ENCODE results near the gene C9orf50.
A peak's percentile ranks its signal among the peaks of the same experiment; 100 is the strongest.
"Not testable (repeated sequence)": the region's sequence is repeated elsewhere in the genome, so short reads cannot be mapped to it uniquely, and the experiment has no call there.

The C9orf50 gene

GRCh38 chr9:129647635-129648034 is 26.7 kb upstream of the C9orf50 start:
- no peak for DNase-seq

GRCh38 chr9:129646654-129647053 is 25.8 kb upstream of the C9orf50 start:
- no peak for DNase-seq

GRCh38 chr9:129646252-129646651 is 25.4 kb upstream of the C9orf50 start:
- no peak for DNase-seq

GRCh38 chr9:129644902-129645301 is 24.0 kb upstream of the C9orf50 start:
- DNase-seq, result no peak

- DNase-seq, result no peak
Observed at GRCh38 chr9:129644365-129644764, 23.5 kb upstream of the C9orf50 start.

- no peak for DNase-seq
Observed at GRCh38 chr9:129643706-129644105, 22.8 kb upstream of the C9orf50 start.

- peak; percentile 20 for DNase-seq
Observed at GRCh38 chr9:129641750-129642585, 21.1 kb upstream of the C9orf50 start, which contains the start of gene ASB6. Gene ASB6, minus strand, starts transcription at chr9:129642151. Its CDS starts 152 bp downstream, at chr9:129641999.

- no peak for DNase-seq
Observed at GRCh38 chr9:129640871-129641749, 20.2 kb upstream of the C9orf50 start.

- DNase-seq, result no peak
Observed at GRCh38 chr9:129640086-129640870, 19.4 kb upstream of the C9orf50 start.

GRCh38 chr9:129639756-129640085 is 18.8 kb upstream of the C9orf50 start:
- DNase-seq, result no peak

- DNase-seq, result no peak
Observed at GRCh38 chr9:129639034-129639630, 18.2 kb upstream of the C9orf50 start.

GRCh38 chr9:129637673-129638439 is 17.0 kb upstream of the C9orf50 start:
- DNase-seq, result no peak

GRCh38 chr9:129637102-129637501 is 16.2 kb upstream of the C9orf50 start:
- no peak for DNase-seq

- not testable (repeated sequence) for DNase-seq
Observed at GRCh38 chr9:129636343-129636742, 15.4 kb upstream of the C9orf50 start.

- DNase-seq, result no peak
Observed at GRCh38 chr9:129635099-129636065, 14.5 kb upstream of the C9orf50 start.

GRCh38 chr9:129633848-129634247 is 12.9 kb upstream of the C9orf50 start:
- no peak for DNase-seq

- DNase-seq, result no peak
Observed at GRCh38 chr9:129633207-129633606, 12.3 kb upstream of the C9orf50 start.

- DNase-seq, result no peak
Observed at GRCh38 chr9:129632460-129632859, 11.6 kb upstream of the C9orf50 start.

- no peak for DNase-seq
Observed at GRCh38 chr9:129631674-129632129, 10.8 kb upstream of the C9orf50 start.

GRCh38 chr9:129630967-129631673 is 10.2 kb upstream of the C9orf50 start:
- no peak for DNase-seq
